GM18505 (cell line): ENCODE results near the gene IQSEC2.
A peak's percentile ranks its signal among the peaks of the same experiment; 100 is the strongest.

Experiments used
- ATAC-seq: cut with Tn5 transposase; IDR thresholded peaks from one replicate; pipeline ENCODE4 v1.9.1; 2021; ENCODE audit not compliant: unreplicated experiment
- POLR2A ChIP-seq: IDR thresholded peaks from 4 replicates; pipeline ENCODE4 v1.6.1; 2011; ENCODE audit warnings: borderline replicate concordance; ENCODE audit not compliant: insufficient read depth, insufficient read length; ENCODE audit errors: extremely low read depth

Gene IQSEC2

GRCh38 chrX:53281321-53281822, at the start of gene IQSEC2:
TSS of gene IQSEC2 (minus strand) at chrX:53281584.
- ATAC-seq = no peak
- TF ChIP-seq POLR2A = no peak

- no peak for ATAC-seq
- TF ChIP-seq POLR2A = no peak
These were observed 48.9 kb upstream of the IQSEC2 start for GRCh38 chrX:53330331-53330730.

- no peak for ATAC-seq
- TF ChIP-seq POLR2A = no peak
These were observed 43.4 kb upstream of the IQSEC2 start for GRCh38 chrX:53324803-53325202.

- TF ChIP-seq POLR2A = no peak
- no peak for ATAC-seq
These were observed 42.7 kb upstream of the IQSEC2 start for GRCh38 chrX:53324085-53324484.

- TF ChIP-seq POLR2A = no peak
- ATAC-seq = no peak
These were observed 41.8 kb upstream of the IQSEC2 start for GRCh38 chrX:53323196-53323595.

GRCh38 chrX:53321943-53322497, 40.6 kb upstream of the IQSEC2 start:
- no peak for TF ChIP-seq POLR2A
- no peak for ATAC-seq

- no peak for ATAC-seq
- TF ChIP-seq POLR2A = no peak
These were observed 40.0 kb upstream of the IQSEC2 start for GRCh38 chrX:53321230-53321942.

- TF ChIP-seq POLR2A = no peak
- no peak for ATAC-seq
These were observed 39.3 kb upstream of the IQSEC2 start for GRCh38 chrX:53320543-53321229.

- TF ChIP-seq POLR2A = no peak
These were observed 38.5 kb upstream of the IQSEC2 start for GRCh38 chrX:53319614-53320542.

GRCh38 chrX:53318766-53319353, 37.5 kb upstream of the IQSEC2 start:
- ATAC-seq = no peak

More at GRCh38 chrX:53319614-53320542, 38.5 kb upstream of the IQSEC2 start:
- no peak for ATAC-seq

GRCh38 chrX:53317365-53318069, 36.1 kb upstream of the IQSEC2 start:
- ATAC-seq = peak; percentile 66
- no peak for TF ChIP-seq POLR2A

More at GRCh38 chrX:53318766-53319353, 37.5 kb upstream of the IQSEC2 start:
- no peak for TF ChIP-seq POLR2A

- no peak for TF ChIP-seq POLR2A
- ATAC-seq = no peak
These were observed 35.5 kb upstream of the IQSEC2 start for GRCh38 chrX:53316860-53317237.
